ENCODE results near the gene SRBD1. TPM values are rescaled to one million over a fixed set of nuclear protein-coding genes. Genes with fewer than 3 reads are reported as not detected.

Gene SRBD1
- total RNA-seq, 1 experiment from 2014 or later = 20.6 TPM

DNA sequence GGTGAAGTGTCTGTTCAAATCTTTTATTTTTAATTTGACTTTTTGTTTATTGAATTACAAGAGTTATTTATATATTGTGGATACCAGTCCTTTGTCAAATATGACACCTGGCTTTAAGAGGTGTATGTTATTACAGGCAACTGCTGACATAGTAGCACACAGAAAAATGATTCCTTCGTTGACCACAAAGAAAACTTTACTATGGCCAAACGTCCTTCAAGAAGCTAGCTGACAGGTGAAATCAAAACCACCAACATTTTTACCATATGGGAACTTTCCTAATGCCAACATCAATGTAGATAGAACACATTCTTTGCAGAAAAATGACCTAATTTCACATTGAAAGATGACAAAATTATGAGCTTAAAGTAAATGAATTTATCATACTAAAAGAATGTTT is 6.4 kb upstream of the SRBD1 start:
- ATAC-seq (no peak), DNase-seq (ENCODE audit: low read depth, low spot score) (no peak)
- H3K9me3 ChIP-seq (ENCODE audit: control insufficient read depth in 1 of 2, insufficient read depth in 1 of 2, low read depth in 1 of 2, low read length in 2 of 2) = no peaks in the 10 kb centered on the region
- no peaks in the 10 kb centered on the region for H3K27me3 ChIP-seq (ENCODE audit: insufficient read depth, low read length)
- no peak overlapping the region for H3K4me2 ChIP-seq (ENCODE audit: low read length)
- no peak overlapping the region for H3K27ac ChIP-seq (ENCODE audit: low read depth, low read length)
- H3K4me1 ChIP-seq (ENCODE audit: control insufficient read depth in 1 of 2, insufficient read depth in 2 of 2, low read length in 2 of 2) = peaks cover 0 to 6% of the 10 kb centered on the region in 2 experiments; a peak in 1 of 4 replicates
- H4K20me1 ChIP-seq (ENCODE audit: insufficient read depth) = no peaks in the 10 kb centered on the region
- no peak overlapping the region for H3K9ac ChIP-seq (ENCODE audit: low read length)
- POLR2A ChIA-PET = no interaction called here
- TF ChIP-seq ZFX (IDR thresholded peaks at IDR 0.05) (no peak), FOSL1 (IDR thresholded peaks at IDR 0.05; ENCODE audit: low read depth) (no peak), SRF (IDR thresholded peaks at IDR 0.05; ENCODE audit: low read depth) (no peak), JUND (IDR thresholded peaks at IDR 0.05) (no peak), ZNF274 (IDR thresholded peaks at IDR 0.05; ENCODE audit: low read depth, low read length) (no peak), RAD21 (IDR thresholded peaks at IDR 0.05; ENCODE audit: low read depth) (no peak), SIN3A (IDR thresholded peaks at IDR 0.05; ENCODE audit: low read depth) (no peak), EGR1 (IDR thresholded peaks at IDR 0.05; ENCODE audit: low read depth) (no peak), TCF7L2 (IDR thresholded peaks at IDR 0.05; ENCODE audit: borderline replicate concordance, extremely low read depth, insufficient read depth, insufficient read length) (no peak), CBX3 (IDR thresholded peaks at IDR 0.05; ENCODE audit: low read depth) (no peak), SP1 (IDR thresholded peaks at IDR 0.05; ENCODE audit: low read depth) (no peak), POLR2A (IDR thresholded peaks at IDR 0.05; ENCODE audit: borderline replicate concordance, extremely low read depth, insufficient read depth, insufficient read length) (no peak), YY1 (IDR thresholded peaks at IDR 0.05; ENCODE audit: extremely low read depth, insufficient replicate concordance, low read depth, low read length) (no peak)
- TF ChIP-seq, protein P1, sequence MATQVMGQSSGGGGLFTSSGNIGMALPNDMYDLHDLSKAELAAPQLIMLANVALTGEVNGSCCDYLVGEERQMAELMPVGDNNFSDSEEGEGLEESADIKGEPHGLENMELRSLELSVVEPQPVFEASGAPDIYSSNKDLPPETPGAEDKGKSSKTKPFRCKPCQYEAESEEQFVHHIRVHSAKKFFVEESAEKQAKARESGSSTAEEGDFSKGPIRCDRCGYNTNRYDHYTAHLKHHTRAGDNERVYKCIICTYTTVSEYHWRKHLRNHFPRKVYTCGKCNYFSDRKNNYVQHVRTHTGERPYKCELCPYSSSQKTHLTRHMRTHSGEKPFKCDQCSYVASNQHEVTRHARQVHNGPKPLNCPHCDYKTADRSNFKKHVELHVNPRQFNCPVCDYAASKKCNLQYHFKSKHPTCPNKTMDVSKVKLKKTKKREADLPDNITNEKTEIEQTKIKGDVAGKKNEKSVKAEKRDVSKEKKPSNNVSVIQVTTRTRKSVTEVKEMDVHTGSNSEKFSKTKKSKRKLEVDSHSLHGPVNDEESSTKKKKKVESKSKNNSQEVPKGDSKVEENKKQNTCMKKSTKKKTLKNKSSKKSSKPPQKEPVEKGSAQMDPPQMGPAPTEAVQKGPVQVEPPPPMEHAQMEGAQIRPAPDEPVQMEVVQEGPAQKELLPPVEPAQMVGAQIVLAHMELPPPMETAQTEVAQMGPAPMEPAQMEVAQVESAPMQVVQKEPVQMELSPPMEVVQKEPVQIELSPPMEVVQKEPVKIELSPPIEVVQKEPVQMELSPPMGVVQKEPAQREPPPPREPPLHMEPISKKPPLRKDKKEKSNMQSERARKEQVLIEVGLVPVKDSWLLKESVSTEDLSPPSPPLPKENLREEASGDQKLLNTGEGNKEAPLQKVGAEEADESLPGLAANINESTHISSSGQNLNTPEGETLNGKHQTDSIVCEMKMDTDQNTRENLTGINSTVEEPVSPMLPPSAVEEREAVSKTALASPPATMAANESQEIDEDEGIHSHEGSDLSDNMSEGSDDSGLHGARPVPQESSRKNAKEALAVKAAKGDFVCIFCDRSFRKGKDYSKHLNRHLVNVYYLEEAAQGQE (IDR thresholded peaks at IDR 0.05; ENCODE audit: low read depth) = no peak
- TF ChIP-seq, protein P2, sequence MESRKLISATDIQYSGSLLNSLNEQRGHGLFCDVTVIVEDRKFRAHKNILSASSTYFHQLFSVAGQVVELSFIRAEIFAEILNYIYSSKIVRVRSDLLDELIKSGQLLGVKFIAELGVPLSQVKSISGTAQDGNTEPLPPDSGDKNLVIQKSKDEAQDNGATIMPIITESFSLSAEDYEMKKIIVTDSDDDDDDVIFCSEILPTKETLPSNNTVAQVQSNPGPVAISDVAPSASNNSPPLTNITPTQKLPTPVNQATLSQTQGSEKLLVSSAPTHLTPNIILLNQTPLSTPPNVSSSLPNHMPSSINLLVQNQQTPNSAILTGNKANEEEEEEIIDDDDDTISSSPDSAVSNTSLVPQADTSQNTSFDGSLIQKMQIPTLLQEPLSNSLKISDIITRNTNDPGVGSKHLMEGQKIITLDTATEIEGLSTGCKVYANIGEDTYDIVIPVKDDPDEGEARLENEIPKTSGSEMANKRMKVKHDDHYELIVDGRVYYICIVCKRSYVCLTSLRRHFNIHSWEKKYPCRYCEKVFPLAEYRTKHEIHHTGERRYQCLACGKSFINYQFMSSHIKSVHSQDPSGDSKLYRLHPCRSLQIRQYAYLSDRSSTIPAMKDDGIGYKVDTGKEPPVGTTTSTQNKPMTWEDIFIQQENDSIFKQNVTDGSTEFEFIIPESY (IDR thresholded peaks at IDR 0.05; ENCODE audit: extremely low read depth, insufficient replicate concordance, low read length) = no peak
- TF ChIP-seq, protein P3, sequence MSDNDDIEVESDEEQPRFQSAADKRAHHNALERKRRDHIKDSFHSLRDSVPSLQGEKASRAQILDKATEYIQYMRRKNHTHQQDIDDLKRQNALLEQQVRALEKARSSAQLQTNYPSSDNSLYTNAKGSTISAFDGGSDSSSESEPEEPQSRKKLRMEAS (IDR thresholded peaks at IDR 0.05) = no peak
- TF ChIP-seq, protein P4, sequence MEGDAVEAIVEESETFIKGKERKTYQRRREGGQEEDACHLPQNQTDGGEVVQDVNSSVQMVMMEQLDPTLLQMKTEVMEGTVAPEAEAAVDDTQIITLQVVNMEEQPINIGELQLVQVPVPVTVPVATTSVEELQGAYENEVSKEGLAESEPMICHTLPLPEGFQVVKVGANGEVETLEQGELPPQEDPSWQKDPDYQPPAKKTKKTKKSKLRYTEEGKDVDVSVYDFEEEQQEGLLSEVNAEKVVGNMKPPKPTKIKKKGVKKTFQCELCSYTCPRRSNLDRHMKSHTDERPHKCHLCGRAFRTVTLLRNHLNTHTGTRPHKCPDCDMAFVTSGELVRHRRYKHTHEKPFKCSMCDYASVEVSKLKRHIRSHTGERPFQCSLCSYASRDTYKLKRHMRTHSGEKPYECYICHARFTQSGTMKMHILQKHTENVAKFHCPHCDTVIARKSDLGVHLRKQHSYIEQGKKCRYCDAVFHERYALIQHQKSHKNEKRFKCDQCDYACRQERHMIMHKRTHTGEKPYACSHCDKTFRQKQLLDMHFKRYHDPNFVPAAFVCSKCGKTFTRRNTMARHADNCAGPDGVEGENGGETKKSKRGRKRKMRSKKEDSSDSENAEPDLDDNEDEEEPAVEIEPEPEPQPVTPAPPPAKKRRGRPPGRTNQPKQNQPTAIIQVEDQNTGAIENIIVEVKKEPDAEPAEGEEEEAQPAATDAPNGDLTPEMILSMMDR (IDR thresholded peaks at IDR 0.05 in 2 of 3, conservative IDR thresholded peaks at IDR 0.05 in 1 of 3; ENCODE audit: borderline replicate concordance in 1 of 3, insufficient read depth in 1 of 3, low read depth in 2 of 3, low read length in 2 of 3) = no peak
- no peak overlapping the region for H2AFZ ChIP-seq (ENCODE audit: low read depth, low read length, poor library complexity, severe bottlenecking)
- CTCF ChIA-PET = interaction anchor here (1.0 kb wide), 2 partner anchors 161 to 376 kb away, joined by 3 read pairs; no protein-coding TSS in a partner anchor
- no peaks in the 10 kb centered on the region for H3K9me2 ChIP-seq (ENCODE audit: insufficient read depth)
- H3K79me2 ChIP-seq (ENCODE audit: insufficient read depth, low read length) = no peaks in the 10 kb centered on the region
- BruUV-seq (replicated peaks) = no TSS peak
- RAD21 ChIA-PET (ENCODE audit: low non-redundant PET in 1 of 2, low total read pairs in 2 of 2, uncharacterized antibody in 2 of 2, unreplicated experiment in 2 of 2) = no interaction called here
- H3K36me3 ChIP-seq (ENCODE audit: control insufficient read depth in 1 of 2, insufficient read depth in 2 of 2, low read length in 2 of 2) = no peaks in the 10 kb centered on the region
- H3K4me3 ChIP-seq (replicated peaks in 1 of 2; ENCODE audit: low read depth in 1 of 2, low read length in 2 of 2) = no peak overlapping the region
- intact Hi-C loops (cut with micrococcal nuclease) = no loop called here

All from HCT116 (cell line).